Transverse colon (tissue), 4 donors: Measurements from ENCODE around the gene YEATS2.
A peak's percentile ranks its signal among the peaks of the same experiment; 100 is the strongest.

Experiments used
- EP300 ChIP-seq: sonication (generic); formaldehyde crosslinking; IDR thresholded peaks from one replicate; pipeline ENCODE4 v1.6.1; 2017; ENCODE audit warnings: antibody characterized with exemption, low read depth
- POLR2A ChIP-seq: fragments of 450-650 bp; IDR thresholded peaks from one replicate; pipeline ENCODE4 v1.6.1; 2016; ENCODE audit warnings: antibody characterized with exemption, mild to moderate bottlenecking, moderate library complexity
- POLR2AphosphoS5 ChIP-seq, 3 donors: sonication (generic); formaldehyde crosslinking; IDR thresholded peaks; one replicate each; pipeline ENCODE4 v1.6.1; 2016; ENCODE audit warnings: antibody characterized with exemption in 3 of 3
- TF ChIP-seq, protein P1 (sequence below), 5 experiments: fragments of 200-600 bp in 3 of 5; fragments of 450-650 bp in 2 of 5; sonication (generic) in 3 of 5; IDR thresholded peaks; 1 replicate in 2 of 5; 2 replicates in 3 of 5; pipeline ENCODE4 v1.5.1; 2016 to 2017; ENCODE audit warnings: antibody characterized with exemption in 5 of 5, inconsistent platforms in 3 of 5, mild to moderate bottlenecking in 2 of 5, moderate library complexity in 1 of 5

DNA sequence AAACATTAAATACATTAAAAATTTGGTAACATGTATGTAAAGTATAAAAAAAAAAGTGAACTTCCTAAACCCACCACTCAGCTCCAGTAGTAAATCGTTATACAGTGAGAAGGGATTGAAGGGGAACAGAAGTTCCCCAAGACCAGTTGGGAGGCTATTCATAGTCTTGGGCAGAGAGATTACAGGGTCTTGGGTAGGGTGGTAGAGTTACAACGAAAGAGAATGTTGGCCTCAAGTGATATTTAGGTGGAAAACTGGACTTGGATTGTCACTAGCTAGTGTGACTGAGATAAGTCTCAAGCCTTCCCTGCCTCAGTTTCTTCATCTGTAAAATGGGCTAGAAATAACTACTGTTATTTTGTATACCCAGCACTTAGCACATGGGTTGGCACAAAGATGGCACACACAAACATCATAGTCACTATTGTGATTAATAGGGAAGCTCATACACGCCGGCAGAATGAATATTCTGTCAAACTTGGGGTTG is 431 bp upstream of the YEATS2 start:
- TF ChIP-seq, protein P1, sequence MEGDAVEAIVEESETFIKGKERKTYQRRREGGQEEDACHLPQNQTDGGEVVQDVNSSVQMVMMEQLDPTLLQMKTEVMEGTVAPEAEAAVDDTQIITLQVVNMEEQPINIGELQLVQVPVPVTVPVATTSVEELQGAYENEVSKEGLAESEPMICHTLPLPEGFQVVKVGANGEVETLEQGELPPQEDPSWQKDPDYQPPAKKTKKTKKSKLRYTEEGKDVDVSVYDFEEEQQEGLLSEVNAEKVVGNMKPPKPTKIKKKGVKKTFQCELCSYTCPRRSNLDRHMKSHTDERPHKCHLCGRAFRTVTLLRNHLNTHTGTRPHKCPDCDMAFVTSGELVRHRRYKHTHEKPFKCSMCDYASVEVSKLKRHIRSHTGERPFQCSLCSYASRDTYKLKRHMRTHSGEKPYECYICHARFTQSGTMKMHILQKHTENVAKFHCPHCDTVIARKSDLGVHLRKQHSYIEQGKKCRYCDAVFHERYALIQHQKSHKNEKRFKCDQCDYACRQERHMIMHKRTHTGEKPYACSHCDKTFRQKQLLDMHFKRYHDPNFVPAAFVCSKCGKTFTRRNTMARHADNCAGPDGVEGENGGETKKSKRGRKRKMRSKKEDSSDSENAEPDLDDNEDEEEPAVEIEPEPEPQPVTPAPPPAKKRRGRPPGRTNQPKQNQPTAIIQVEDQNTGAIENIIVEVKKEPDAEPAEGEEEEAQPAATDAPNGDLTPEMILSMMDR (IDR thresholded peaks at IDR 0.05), result peak in 1 of 5 experiments; percentile 40
- no peak for TF ChIP-seq POLR2AphosphoS5 (IDR thresholded peaks at IDR 0.05)
- no peak for TF ChIP-seq POLR2A
- no peak for TF ChIP-seq EP300
